Right ventricle myocardium inferior (tissue), 1 donor: ENCODE measurements around the gene FGFR3. TPM values are rescaled to one million over a fixed set of nuclear protein-coding genes. Genes with fewer than 3 reads are reported as not detected.
A peak's percentile ranks its signal among the peaks of the same experiment; 100 is the strongest.

Experiments
- ATAC-seq: fragments of 200-7000 bp; cut with Tn5 transposase; one replicate; pipeline ENCODE4 v1.9.1; 2020; ENCODE audit warnings: mild to moderate bottlenecking, moderate library complexity
- DNase-seq: peaks from one replicate; pipeline ENCODE4 v3.0.0; 2021; ENCODE audit errors: missing footprints
- intact Hi-C: fragments of 100-400 bp; cut with DNase I; formaldehyde crosslinking; loops from one replicate; pipeline ENCODE4 v1.11.0; 2022
- total RNA-seq: library from RNA; stranded (reverse); fragmentation: NEBNext Ultra II Directional; extraction: Animal tissue kit (Norgen Biotek cat#: 25700); gene quantifications from one replicate; pipeline ENCODE4 v1.2.1, GENCODE V29; 2021
- donor health status: DM: no; HTN: yes; CAD: no; lungs with severe emphysema.

Gene FGFR3
- total RNA-seq, 1 donor from 2014 or later: 1.8 TPM

- DNase-seq: no peak
- no peak for ATAC-seq
- intact Hi-C loops: no loop called here
Observed at GRCh38 chr4:1808851-1809753, 16.0 kb downstream of the FGFR3 start.

- DNase-seq (peak; percentile 80), ATAC-seq (peak; percentile 55)
- intact Hi-C loops: loop anchor here (1.0 kb wide), 1 partner anchor 64 kb away; no protein-coding TSS in a partner anchor
Observed at GRCh38 chr4:1809754-1810502, 16.8 kb downstream of the FGFR3 start.

- DNase-seq (no peak), ATAC-seq (no peak)
- intact Hi-C loops: loop anchor here (1.0 kb wide), 1 partner anchor 64 kb away; no protein-coding TSS in a partner anchor
Observed at GRCh38 chr4:1810765-1811164, 17.7 kb downstream of the FGFR3 start.

GRCh38 chr4:1812720-1813119, 19.6 kb downstream of the FGFR3 start:
- DNase-seq: no peak
- no peak for ATAC-seq
- intact Hi-C loops: no loop called here

GRCh38 chr4:1813231-1813630, 20.1 kb downstream of the FGFR3 start:
- ATAC-seq: no peak
- intact Hi-C loops: no loop called here
- no peak for DNase-seq

GRCh38 chr4:1813915-1814314, 20.8 kb downstream of the FGFR3 start:
- DNase-seq: no peak
- intact Hi-C loops: no loop called here
- no peak for ATAC-seq

GRCh38 chr4:1814453-1814852, 21.4 kb downstream of the FGFR3 start:
- intact Hi-C loops: no loop called here
- DNase-seq (no peak), ATAC-seq (no peak)

GRCh38 chr4:1815096-1815996, 22.3 kb downstream of the FGFR3 start:
- DNase-seq (no peak), ATAC-seq (no peak)
- intact Hi-C loops: no loop called here

- DNase-seq (no peak), ATAC-seq (no peak)
- intact Hi-C loops: no loop called here
Observed at GRCh38 chr4:1815997-1816860, 23.1 kb downstream of the FGFR3 start.

- intact Hi-C loops: no loop called here
- DNase-seq (no peak), ATAC-seq (no peak)
Observed at GRCh38 chr4:1819284-1819683, 26.2 kb downstream of the FGFR3 start.

GRCh38 chr4:1819816-1820215, 26.7 kb downstream of the FGFR3 start:
- no peak for DNase-seq
- ATAC-seq: no peak
- intact Hi-C loops: no loop called here

GRCh38 chr4:1821679-1822567, 28.8 kb downstream of the FGFR3 start:
- ATAC-seq (no peak), DNase-seq (no peak)
- intact Hi-C loops: no loop called here

- intact Hi-C loops: no loop called here
- DNase-seq: no peak
- no peak for ATAC-seq
Observed at GRCh38 chr4:1822568-1823544, 29.8 kb downstream of the FGFR3 start.

- intact Hi-C loops: no loop called here
- ATAC-seq (no peak), DNase-seq (no peak)
Observed at GRCh38 chr4:1823545-1823932, 30.4 kb downstream of the FGFR3 start.

- no peak for ATAC-seq
- DNase-seq: peak; percentile 27
- intact Hi-C loops: no loop called here
Observed at GRCh38 chr4:1824746-1825145, 31.7 kb downstream of the FGFR3 start.

- ATAC-seq: no peak
- peak; percentile 30 for DNase-seq
- intact Hi-C loops: no loop called here
Observed at GRCh38 chr4:1825326-1825725, 32.2 kb downstream of the FGFR3 start.
